ENCODE measurements around the gene NKIRAS2.

Gene NKIRAS2

DNA sequence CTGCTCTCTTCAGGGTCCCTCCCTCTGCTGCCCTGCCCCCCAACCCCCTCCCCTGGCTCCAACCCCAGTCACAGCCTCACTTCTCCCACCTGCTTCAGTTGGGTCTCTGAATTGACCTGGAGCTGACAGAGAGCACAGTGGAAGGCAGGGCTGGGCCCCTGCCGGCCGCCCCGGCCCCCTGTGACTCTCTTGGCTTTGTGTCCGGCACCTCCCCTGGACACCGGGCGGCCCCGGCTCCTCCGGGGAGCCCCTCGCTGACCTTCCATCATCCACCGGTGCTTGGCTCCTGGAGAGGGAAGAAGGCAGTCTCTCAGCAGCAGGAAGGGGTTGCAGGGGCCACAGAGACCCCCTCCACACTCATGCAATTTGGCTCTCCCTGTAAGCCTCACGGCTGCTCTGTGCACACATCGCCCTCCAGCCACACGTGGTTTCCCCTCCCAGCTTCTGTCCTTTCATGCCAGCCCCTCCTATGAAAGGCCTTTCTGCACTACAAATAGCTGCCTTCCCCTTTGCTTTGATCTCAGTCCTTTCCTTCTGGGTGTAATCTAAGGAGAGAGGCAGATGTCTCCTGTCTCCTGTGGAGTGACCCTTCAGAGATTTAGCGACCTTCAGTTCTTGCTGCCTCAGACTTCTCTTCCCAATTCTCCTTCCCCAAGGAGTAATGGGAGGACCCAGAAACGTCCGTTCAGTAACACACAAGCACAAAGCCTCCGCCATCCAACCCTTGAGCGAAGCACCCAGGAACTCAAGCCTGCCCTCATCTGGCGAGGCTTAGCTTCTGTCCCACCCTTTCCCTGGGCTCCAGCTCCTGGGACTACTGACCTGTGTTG lies 8.3 kb downstream of the NKIRAS2 start:
- no peak for DNase-seq

- no peak for DNase-seq
Measured at GRCh38 chr17:42028791-42029127, 8.9 kb downstream of the NKIRAS2 start.

GRCh38 chr17:42031584-42031983 lies 11.7 kb downstream of the NKIRAS2 start:
- no peak for DNase-seq

- no peak for DNase-seq
Measured at GRCh38 chr17:42034059-42034458, 14.2 kb downstream of the NKIRAS2 start.

DNA sequence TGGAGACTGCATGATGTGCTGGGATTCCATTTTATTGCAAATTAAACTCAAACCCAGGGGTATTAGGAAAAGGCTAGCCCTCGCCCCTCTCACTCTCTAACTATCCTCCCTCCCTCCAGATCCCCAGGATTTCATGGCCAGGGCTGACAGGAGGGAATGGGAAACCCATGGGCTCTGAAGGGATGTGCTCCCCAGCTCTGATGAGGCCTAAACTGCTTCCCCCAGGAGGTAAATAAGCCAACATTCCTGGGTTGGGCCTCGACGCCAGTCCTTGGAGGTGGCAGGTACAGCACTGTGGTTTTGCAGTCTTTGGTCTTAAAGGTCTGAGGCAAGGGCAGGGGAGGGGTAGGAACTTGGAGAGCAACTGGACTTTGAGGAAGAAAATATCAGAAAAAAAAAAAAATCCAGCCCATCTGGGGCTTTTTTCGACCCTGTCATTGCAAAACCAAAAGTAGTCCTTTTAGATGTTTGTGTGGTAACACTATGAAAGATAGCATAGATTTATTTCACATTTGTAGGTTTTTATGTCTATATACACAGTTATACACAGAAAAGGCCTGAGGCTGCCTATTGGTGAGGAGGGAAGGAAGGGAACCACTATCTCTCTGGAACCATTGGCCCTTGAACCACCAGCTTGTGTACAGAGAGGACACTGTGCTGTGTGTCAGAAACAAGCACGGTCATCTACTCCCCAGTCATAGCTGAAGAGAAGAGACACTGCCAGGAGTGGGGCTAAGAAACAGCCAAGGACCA lies 18.5 kb downstream of the NKIRAS2 start:
- DNase-seq, result no peak

DNA sequence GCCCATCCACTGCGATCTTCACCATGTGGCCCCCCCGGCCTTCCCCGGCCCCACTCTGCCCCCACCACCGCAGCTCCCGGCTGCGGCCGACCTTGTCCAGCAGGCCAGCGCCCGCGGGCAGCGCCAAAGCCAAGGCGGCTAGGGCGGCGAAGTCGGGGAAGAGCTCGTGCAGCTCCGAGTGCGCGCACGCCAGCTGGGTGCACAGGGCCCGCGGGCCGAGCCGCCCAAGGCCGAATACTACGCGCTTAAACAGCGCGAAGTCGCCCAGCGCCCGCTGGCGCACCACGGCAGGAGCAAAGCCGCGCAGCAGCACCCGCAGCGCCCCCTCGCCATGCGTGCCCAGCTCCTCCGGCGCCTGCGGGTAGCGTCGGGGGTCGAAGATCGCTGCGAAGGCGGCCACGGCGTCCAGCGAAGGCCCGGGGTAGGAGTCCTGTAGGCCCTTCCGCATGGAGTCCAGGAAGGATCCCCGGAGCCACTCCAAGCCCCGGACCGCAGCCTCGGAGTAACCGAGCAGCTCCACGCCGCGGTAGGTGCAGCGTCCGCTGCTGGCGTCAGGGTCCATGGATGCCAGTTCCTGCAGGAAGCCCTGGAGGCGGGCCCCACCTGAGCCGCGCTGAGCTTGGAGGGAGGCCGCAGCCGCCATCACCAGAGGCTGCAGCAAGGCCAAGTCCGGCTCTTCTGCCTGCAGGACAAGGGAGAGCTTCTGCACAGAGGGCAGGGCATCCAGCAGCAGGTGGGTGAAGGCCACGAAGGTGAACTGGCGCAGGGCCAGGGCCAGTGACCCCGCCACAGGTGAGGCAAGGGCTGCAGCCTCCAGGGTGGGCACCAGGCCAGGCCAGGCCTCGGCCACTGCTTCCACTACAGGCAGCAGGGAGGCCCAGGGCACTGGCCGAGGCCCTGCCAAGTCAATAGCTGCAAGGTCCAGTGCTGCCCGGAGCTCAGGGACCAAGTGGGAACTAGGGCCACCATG lies 20.2 kb downstream of the NKIRAS2 start:
- no peak for DNase-seq

- no peak for DNase-seq
Measured at GRCh38 chr17:42040818-42041217, 20.9 kb downstream of the NKIRAS2 start.

DNA sequence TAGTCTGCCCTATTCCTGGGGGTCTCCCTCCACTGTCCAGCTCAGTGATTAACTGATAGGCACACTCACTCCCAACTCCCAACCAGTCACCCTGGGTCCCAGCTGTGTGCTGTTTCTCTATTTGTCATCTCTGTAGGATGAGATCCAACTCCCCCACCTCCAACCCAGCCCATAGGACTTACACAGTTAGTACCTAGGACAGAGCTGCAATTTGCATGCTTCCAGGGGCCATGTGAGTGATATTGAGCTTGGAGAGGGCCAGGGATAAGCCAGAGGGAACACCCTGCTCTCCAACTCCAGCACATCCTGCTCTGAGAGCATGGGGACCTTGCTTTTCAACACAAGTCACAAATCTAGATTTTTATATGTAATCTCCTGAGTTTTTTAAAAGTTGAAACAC lies 21.7 kb downstream of the NKIRAS2 start:
- DNase-seq, result no peak

DNA sequence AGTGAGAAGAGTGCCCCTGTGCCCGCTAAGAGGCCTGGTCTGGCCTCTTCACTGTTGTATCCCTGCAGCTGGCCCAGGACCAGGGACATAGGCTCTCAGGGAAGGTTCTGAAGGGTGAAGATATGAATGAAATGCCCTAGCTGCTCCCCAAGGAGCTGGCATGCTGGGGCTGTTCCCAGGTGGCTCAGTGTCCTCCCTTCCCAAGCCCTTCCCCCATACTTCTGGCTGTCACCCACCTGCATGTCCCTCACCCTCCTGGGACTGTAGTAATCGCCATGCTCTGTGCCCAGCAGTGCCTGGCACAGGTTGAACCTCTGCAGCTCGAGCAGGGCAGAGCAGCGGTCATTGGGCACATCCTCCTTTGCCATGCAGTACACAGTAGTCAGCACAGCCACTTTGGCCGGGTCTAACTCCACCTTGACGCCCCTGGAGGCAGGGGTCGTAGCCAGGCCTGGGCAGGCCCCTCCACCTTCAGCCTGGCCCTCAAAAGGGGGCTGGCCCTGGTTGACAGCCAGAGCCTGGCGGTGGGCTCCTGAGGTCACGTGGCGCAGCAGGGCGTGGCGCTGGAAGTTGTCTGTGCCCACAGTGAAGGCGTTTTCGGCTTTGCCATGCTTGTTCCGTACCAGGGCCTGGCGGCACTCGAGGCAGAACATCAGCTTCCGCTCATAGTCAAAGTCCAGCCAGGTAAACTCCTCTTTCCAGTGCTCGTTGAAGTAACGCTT lies 22.9 kb downstream of the NKIRAS2 start:
- no peak for DNase-seq

GRCh38 chr17:42045719-42046118 lies 25.8 kb downstream of the NKIRAS2 start:
- no peak for DNase-seq

- no peak for DNase-seq
Measured at GRCh38 chr17:42047343-42047742, 27.5 kb downstream of the NKIRAS2 start.

GRCh38 chr17:42049834-42050392 lies 30.0 kb downstream of the NKIRAS2 start:
- peak; percentile 14 for DNase-seq

DNA sequence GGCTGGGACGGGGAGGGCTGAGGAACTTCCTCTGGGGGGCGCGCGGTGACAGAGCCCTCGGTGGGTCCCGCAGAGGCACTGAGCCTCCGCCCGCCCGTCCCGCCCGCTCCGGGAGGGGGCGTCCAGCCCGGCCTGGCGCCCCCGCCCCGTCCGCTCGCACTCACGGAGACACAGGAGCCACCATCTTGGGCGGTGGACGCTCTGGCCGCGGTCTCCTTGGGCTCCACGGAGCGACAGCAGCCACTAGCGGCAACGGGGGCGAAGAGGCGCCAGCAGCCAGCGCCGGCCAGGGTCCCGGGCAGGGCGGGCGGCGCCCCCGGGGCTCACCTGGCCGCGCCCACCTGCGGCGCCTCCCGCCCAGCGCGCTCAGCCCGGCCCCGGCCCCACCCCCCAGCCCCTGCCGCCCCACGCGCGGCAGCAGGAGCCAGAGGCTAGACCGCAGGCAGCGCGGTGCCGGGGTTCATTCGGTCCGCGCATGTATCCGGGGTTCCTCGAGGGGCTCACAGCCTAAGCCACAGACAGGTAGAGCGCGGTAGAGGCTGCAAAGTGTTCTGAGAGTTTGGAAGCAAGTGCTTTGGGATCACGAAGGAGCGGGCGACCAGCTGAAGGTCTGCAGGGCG lies 30.6 kb downstream of the NKIRAS2 start, which contains the start of gene C17orf113:
C17orf113 (minus strand) TSS at position 209 of the 620 bp plus-strand sequence. CDS start 7,225 bp downstream, outside the sequence.
- peak; percentile 61 for DNase-seq

DNA sequence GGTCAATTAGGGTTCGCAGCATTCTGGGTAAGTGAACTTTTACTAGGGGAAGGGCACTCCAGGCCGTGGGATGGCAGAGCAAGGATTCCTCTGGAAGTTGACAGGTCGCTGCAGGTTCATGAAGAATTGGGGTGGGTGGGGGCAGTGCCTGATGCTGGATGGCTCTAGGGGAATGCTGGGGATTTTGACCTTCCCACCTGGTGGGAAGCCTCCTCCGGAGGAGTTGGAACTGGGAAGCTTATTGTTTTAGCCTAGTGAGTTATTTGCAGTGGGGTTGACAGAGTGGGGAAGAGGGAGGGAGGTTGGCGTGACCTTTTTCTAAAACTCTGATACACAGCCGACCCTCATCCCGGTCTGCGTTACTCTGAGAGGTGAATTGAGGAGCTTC lies 31.1 kb downstream of the NKIRAS2 start:
- DNase-seq, result no peak

- no peak for DNase-seq
Measured at GRCh38 chr17:42051645-42052044, 31.8 kb downstream of the NKIRAS2 start.

DNA sequence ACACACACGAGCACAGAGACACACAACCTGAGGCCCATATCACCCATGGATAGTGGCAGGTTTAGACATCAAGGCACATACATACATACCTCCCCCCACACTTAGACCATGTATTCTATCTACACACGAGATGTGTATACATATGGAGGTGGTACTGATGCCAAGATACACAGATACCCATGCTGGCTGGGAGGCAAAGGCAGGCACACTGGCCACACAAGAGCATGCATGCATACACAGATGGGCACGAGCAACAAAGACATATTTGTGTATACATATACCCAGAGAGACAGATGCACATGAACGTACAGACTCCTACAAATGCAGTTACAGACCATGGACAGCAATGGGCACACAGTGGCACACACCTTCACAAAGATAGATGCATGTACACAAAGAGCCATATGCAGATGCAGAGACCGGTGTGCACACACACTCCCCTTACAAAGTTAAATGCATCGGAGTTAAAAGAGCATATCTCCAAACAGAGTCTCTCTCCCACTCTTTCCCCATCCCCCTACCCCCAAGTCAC lies 32.5 kb downstream of the NKIRAS2 start:
- no peak for DNase-seq

DNA sequence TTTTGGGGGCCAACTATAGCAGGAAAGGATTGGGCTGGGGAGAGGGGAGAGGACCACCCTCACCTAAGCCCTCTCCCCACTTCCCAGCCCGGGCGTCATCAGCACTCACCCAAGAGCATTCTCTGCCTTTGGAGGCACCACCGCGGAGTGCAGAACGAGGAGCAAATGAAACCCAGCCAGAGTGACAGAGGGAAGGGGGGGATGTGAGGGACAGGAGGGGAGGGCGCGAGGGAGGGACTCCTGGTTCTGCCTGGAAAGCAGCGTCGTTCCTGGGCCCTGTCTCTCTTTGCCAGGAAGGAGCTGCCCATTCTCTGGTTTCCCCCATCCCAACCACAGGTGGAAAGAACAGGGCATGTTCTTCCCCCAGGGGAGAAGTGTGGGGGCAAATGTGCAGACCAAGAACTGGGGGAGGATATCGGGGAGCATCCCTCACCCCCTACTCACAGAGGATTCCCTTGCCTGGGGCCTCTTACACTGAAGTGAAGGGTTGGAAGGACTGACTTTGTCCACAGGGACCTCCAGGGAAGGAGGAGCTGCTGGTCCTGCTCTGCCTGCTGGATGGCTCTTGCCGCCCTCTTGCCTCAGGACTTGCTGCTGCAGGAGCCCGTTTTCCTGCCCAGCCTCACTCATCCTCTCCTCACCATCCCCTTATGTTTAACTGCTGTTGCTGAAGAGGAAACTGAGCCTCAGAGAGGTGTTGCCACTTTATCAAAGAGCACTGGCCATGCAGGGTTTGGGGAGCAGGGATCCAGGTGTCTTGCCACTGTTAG lies 34.0 kb downstream of the NKIRAS2 start:
- no peak for DNase-seq

DNA sequence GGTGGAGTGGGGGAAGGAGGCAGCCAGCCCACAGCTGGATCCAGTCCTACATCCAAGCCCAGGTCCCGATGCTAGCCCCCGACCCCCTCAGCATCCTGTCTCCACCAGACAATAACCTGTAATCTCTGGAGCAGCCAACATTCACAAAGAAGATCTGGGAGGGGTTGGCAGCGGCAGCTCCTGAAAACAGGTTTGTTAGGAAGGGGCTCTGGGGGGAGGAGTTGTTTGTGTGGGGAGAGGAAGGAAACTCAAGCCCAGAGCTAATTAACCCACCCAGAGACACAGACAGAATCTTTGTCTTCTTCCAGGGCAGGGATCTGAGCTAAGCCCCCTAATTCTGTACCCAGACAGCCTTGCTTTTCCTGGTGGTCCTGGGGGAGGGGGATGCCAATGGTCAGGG lies 35.1 kb downstream of the NKIRAS2 start:
- no peak for DNase-seq

DNA sequence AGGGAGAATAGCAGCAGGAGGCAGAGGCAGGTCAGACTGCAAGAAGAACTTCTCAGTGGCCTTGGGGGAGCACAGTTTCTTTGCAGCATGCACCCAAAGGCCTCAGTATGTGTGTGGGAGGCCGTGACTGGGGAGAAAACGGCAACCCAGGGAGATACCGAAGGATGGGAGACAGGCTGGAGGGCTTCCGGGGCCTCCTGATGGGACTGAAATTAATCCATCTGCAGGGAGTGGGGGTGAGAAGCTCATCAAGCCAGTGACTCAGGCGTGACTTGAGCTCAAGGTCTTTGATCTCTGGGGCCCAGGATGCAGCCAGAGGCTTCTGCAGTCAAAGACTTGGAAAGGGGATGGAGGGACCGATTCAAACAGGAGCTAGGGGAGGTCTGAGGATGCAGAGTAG lies 35.6 kb downstream of the NKIRAS2 start:
- no peak for DNase-seq

- no peak for DNase-seq
Measured at GRCh38 chr17:42056635-42057034, 36.7 kb downstream of the NKIRAS2 start.

DNA sequence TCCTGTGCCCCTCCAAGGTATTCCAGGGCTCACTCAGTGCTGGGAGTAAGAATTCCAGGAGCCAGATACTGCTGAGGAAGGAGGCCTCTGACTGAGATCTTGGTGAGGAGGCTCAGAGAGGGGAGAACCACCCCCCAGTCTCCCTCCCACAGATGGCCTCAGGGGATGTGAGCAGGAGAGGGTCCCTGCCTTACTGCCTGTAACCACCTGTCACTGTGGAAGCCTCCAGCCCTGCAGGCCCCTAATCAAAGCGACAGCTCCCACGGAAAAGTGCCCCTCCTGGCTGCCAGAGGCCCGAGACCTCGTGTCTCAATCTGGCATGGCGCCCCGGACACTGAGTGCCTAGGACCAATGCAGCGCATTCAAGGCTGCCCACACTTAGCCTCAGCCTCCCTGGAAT lies 38.2 kb downstream of the NKIRAS2 start:
- no peak for DNase-seq
